Left hindlimb (tissue), 1 donor: Measurements from ENCODE around the gene ZCCHC4.

Experiments
- DNase-seq: peaks from one replicate; pipeline ENCODE4 v3.0.0-alpha.2; 2018

ZCCHC4 gene

GRCh38 chr4:25312496-25313200, at the start of gene ZCCHC4:
TSS of gene ZCCHC4 (plus strand) at chr4:25312774. CDS start at chr4:25312810, 36 bp downstream.
- peak; percentile 90 for DNase-seq

- no peak for DNase-seq
These were observed 40.7 kb upstream of the ZCCHC4 start for GRCh38 chr4:25271866-25272265.

GRCh38 chr4:25280210-25280609, 32.4 kb upstream of the ZCCHC4 start:
- DNase-seq: no peak

GRCh38 chr4:25283948-25284347, 28.6 kb upstream of the ZCCHC4 start:
- DNase-seq: no peak

- DNase-seq: no peak
These were observed 28.1 kb upstream of the ZCCHC4 start for GRCh38 chr4:25284466-25284865.

GRCh38 chr4:25290490-25291067, 22.0 kb upstream of the ZCCHC4 start:
- no peak for DNase-seq

- no peak for DNase-seq
These were observed 21.3 kb upstream of the ZCCHC4 start for GRCh38 chr4:25291158-25291733.

GRCh38 chr4:25297528-25298242, 14.9 kb upstream of the ZCCHC4 start:
- DNase-seq: no peak

- DNase-seq: no peak
These were observed 12.9 kb upstream of the ZCCHC4 start for GRCh38 chr4:25299476-25300203.

- no peak for DNase-seq
These were observed 11.1 kb upstream of the ZCCHC4 start for GRCh38 chr4:25301471-25301870.

GRCh38 chr4:25302626-25303025, 9.9 kb upstream of the ZCCHC4 start:
- DNase-seq: no peak

- no peak for DNase-seq
These were observed 9.0 kb upstream of the ZCCHC4 start for GRCh38 chr4:25303578-25303977.

- DNase-seq: no peak
These were observed 6.0 kb upstream of the ZCCHC4 start for GRCh38 chr4:25306518-25307057.

- DNase-seq: no peak
These were observed 5.0 kb upstream of the ZCCHC4 start for GRCh38 chr4:25307596-25307995.

- no peak for DNase-seq
These were observed 4.3 kb upstream of the ZCCHC4 start for GRCh38 chr4:25308306-25308705.

GRCh38 chr4:25308761-25309160, 3.8 kb upstream of the ZCCHC4 start:
- DNase-seq: no peak

GRCh38 chr4:25310066-25310802, 2.3 kb upstream of the ZCCHC4 start:
- DNase-seq: no peak

- no peak for DNase-seq
These were observed 1.8 kb upstream of the ZCCHC4 start for GRCh38 chr4:25310803-25311166.

- DNase-seq: no peak
These were observed 774 bp downstream of the ZCCHC4 start for GRCh38 chr4:25313201-25313895.

GRCh38 chr4:25320336-25320735, 7.8 kb downstream of the ZCCHC4 start:
- DNase-seq: no peak

- DNase-seq: no peak
These were observed 8.2 kb downstream of the ZCCHC4 start for GRCh38 chr4:25320773-25321172.
